Non-pigmented ciliary epithelial cell (primary cell): ENCODE data around the gene CENPW.

Source experiments
- DNase-seq: peaks from one replicate; pipeline ENCODE4 v3.0.0-alpha.2; 2010; ENCODE audit warnings: low read depth

The CENPW gene

DNA sequence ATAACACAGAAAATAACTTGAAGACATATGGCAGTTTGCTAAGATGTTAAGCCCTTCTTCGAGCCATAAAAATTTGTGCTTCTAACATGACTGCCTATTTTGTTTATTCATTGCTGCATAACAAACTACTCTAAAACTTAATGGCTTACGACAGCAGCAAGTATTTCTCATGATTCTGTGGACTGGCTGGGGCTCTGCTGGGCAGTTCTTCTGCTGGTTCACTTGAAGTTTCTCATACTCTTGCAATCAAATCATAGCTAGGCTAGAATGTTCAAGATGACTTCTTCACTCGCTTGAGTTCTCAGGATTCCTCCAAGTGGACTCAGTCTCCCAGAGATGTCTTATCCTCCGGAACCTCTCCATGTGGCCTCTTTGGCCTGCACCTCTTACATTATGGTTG, 33.4 kb downstream of the CENPW start:
- DNase-seq = no peak

DNA sequence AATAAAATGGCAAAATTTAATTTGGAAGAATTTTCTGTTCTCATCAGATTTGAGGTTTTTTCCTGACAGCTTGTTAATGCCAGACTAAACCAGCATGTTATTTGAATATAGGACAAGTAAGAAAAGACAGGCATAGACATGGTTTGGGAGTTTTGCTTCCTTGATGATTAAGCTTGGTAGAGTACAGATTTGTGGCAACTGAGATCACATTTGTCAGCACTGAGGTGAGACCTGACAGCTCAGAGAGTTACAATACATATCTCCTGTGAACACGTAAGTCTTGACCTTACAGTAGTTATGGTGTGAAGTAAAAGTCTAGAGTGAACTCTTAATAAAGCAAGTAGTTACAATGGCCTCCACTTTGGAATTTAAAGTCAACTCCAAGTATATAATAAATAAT, 34.5 kb downstream of the CENPW start:
- DNase-seq = no peak

DNA sequence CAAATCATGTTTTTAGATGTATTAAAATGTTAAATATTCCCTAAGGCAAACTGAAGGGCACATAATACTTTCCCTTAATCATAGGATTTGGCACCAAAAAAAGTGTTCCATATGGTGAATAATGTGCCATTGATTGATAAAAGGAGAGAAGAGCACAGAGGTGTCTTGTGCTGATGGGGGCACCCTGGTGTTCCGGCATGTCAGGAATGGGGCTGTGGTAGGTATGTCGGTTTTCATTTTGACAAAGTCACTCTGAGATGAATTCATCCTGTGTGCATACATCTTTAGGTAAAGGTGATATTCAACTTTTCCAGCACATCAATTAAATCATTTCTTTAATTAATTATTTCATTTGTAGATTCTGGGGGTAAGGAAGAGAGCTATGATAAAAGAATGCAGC, 36.8 kb downstream of the CENPW start:
- no peak for DNase-seq

DNA sequence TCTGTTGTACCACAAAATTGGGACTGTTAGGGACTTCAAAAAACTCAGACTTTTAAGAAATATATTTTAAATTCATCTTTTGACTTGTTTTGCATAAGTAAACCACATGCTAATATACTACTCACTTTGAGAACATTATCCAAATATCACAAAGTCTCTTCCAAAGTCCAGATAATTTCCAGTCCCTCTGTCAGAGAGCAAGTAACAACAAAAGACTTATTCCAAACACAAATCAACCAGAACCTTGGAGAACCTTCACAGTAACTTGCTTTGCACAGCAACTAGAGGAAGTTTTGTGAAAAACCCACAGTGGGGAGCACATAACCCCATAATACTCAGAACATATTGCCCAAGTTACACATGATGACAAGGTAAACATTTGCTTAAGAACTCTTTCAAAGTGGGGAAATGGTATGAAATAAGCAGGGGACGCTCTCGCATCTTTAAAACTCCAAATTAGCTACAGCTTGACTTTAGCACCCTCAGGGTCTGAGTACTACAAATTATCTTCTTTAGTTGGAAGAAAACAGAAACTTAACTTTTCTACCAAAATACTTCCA, 37.8 kb downstream of the CENPW start:
- no peak for DNase-seq

DNA sequence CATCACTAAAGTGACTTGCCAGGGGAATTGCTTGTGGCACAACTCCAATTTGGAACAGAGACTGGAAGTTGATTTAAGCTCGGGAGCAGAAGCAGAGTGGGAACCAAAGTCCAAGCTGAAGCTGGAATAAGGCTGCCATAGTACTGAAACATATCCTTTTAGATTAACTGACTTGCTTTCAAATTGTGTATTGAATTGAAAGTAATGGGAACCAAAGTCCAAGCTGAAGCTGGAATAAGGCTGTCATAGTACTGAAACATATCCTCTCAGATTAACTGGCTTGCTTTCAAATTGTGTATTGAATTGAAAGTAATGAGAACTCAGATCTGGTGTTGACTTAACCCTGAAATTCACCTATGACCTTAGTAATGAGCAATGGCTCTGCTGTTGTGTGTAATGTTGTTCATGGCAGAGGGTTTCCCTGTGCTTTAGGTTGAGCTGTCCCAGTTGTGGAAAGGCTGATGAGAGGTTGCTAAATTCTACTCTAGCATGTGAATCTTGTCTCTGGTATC, 40.2 kb downstream of the CENPW start:
- DNase-seq = no peak

DNA sequence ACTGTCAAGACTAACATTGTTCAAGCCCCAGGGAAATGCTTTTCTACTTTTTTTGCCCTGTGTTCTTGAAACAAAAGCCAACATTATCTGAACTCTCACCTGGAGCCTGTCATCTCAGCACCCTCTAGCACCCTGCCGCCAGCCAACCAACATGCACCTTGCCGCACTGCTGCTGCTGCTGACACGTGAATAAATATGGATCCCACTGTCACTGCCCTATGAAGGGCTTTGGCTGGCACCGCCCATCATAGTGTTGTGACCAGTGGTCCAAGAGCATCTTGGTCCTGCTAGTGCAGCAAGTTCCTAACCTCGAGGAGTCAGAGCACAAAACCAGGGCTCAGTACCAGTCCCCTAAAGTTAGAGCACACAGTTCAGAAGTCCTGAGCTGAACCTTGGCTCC, 41.6 kb downstream of the CENPW start:
- no peak for DNase-seq

DNA sequence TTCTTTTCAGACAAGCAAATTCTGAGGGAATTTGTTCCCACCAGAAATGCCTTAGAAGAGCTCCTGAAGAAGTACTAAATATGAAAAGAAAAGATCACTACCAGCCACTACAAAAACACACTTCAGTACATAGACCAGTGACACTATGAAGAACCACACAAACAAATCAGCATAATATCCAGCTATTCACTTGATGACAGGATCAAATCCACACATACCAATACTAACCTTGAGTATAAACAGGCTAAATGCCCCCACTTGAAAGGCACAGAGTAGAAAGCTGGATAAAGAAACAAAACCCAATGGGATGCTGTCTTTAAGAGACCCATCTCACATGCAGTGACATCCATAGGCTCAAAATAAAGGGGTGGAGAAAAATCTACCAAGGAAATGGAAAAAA, 43.3 kb downstream of the CENPW start:
- DNase-seq = no peak

DNA sequence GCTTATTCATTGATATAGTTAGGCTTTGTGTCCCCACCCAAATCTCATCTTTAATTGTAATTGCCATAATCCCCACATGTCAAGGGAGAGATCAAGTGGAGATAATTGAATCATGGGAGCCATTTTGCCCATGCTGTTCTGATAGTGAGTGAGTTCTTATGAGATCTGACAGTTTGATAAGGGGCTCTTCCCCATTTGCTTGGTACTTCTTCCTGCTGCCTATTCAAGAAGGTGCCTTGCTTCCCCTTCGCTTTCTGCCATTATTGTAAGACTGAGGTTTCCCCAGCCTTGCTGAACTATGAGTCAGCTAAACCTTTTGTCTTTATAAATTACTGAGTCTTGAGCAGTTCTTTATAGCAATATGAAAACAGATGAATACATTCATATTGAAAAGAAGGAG, 45.6 kb downstream of the CENPW start:
- no peak for DNase-seq

DNA sequence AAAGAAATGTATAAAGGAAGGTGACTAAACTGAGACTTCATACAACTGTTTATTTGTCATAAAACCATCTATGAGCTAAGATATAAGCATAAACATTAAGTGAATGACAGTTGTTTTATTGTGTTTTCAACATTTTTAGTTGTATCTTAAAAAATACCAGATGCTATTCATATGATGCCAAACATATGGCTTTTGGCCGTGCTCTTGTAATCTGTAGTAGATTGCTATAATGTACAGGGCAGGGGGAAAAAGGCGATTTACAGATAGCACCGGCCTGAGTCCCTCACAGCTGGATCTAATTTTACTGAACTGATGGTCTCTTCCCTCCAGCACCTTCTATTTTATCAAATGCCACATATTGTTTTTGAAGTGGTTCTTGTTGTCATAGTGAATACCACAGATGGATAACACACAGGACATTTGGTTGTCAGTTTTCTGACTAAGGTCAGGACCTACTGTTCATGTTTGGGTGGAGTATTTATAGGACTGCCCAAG, 48.2 kb downstream of the CENPW start:
- no peak for DNase-seq

DNA sequence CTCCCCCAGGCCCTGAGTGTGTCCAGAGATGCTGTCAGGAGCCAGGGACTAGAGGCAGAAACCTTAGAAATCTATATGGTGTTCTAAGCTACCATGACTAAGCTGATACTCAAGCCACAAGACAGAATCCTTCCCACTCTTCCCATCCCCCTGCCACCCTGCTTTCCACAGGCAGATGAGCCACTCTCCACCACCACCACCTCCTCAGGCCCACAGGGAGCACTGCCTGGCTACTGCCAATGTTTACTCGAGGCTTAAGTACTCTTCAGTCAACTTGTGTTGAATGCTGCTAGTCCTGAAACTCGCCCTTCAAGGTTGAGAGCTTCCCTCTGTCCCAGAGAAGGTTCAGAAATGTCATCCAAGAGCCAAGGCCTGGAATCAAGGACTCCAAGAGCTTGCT, 56.2 kb downstream of the CENPW start:
- DNase-seq = no peak
